H9 (cell line): ENCODE results near the gene KLK1. TPM values are rescaled to one million over a fixed set of nuclear protein-coding genes. Genes with fewer than 3 reads are reported as not detected.

Source experiments
- DNase-seq: peaks from one replicate; pipeline ENCODE4 v3.0.0-alpha.2; 2017
- H2AFZ ChIP-seq: one replicate; pipeline ENCODE4 v1.6.1; 2013; ENCODE audit warnings: mild to moderate bottlenecking, low read length, control low read depth, moderate library complexity
- H2AK5ac ChIP-seq: 2 replicates; pipeline ENCODE4 v1.6.1; 2013; ENCODE audit warnings: low read length, control low read depth, mixed read lengths; ENCODE audit not compliant: insufficient read length
- H2BK120ac ChIP-seq: one replicate; pipeline ENCODE4 v1.6.1; 2013; ENCODE audit warnings: low read depth, mild to moderate bottlenecking, low read length, control low read depth, inconsistent platforms; ENCODE audit not compliant: poor library complexity, severe bottlenecking
- H2BK12ac ChIP-seq: 2 replicates; pipeline ENCODE4 v1.6.1; 2013; ENCODE audit warnings: low read length, control low read depth, mixed read lengths, low read depth; ENCODE audit not compliant: insufficient read length
- H2BK15ac ChIP-seq: 2 replicates; pipeline ENCODE4 v1.6.1; 2013; ENCODE audit warnings: low read depth, low read length, control low read depth
- H2BK20ac ChIP-seq: one replicate; pipeline ENCODE4 v1.6.1; 2013; ENCODE audit warnings: low read depth, mild to moderate bottlenecking, low read length, control low read depth, inconsistent platforms; ENCODE audit not compliant: poor library complexity, severe bottlenecking
- H2BK5ac ChIP-seq: 2 replicates; pipeline ENCODE4 v1.6.1; 2013; ENCODE audit warnings: low read length, control low read depth, mixed read lengths; ENCODE audit not compliant: insufficient read length
- H3K14ac ChIP-seq: 2 replicates; pipeline ENCODE4 v1.6.1; 2013; ENCODE audit warnings: low read length, control low read depth; ENCODE audit not compliant: insufficient read depth
- H3K18ac ChIP-seq: 2 replicates; pipeline ENCODE4 v1.6.1; 2013; ENCODE audit warnings: low read depth, mild to moderate bottlenecking, mixed read lengths, low read length, control low read depth; ENCODE audit not compliant: insufficient read length
- H3K23ac ChIP-seq: 2 replicates; pipeline ENCODE4 v1.6.1; 2013; ENCODE audit warnings: low read length, control low read depth, mixed read lengths, low read depth; ENCODE audit not compliant: insufficient read length
- H3K23me2 ChIP-seq: 2 replicates; pipeline ENCODE4 v1.6.1; 2013; ENCODE audit warnings: low read depth, mild to moderate bottlenecking, mixed read lengths, low read length, control low read depth; ENCODE audit not compliant: insufficient read length, poor library complexity, severe bottlenecking
- H3K27ac ChIP-seq: 2 replicates; pipeline ENCODE4 v1.5.1; 2013; ENCODE audit warnings: low read length, control low read depth, mixed read lengths, low read depth; ENCODE audit not compliant: insufficient read length
- H3K27me3 ChIP-seq: 2 replicates; pipeline ENCODE4 v1.6.1; 2013; ENCODE audit warnings: low read length, control low read depth, inconsistent platforms; ENCODE audit not compliant: insufficient read depth
- H3K4ac ChIP-seq: 2 replicates; pipeline ENCODE4 v1.6.1; 2013; ENCODE audit warnings: low read depth, mild to moderate bottlenecking, control low read depth, inconsistent platforms, low read length, moderate library complexity
- H3K4me1 ChIP-seq: 2 replicates; pipeline ENCODE4 v1.6.1; 2013; ENCODE audit warnings: low read length, control low read depth, inconsistent platforms; ENCODE audit not compliant: insufficient read depth
- H3K4me2 ChIP-seq: 2 replicates; pipeline ENCODE4 v1.6.1; 2013; ENCODE audit warnings: low read length, control low read depth, mixed read lengths; ENCODE audit not compliant: insufficient read length, insufficient read depth
- H3K56ac ChIP-seq: 2 replicates; pipeline ENCODE4 v1.6.1; 2013; ENCODE audit warnings: low read depth, mild to moderate bottlenecking, mixed read lengths, low read length, control low read depth; ENCODE audit not compliant: insufficient read length
- H3K79me1 ChIP-seq: 2 replicates; pipeline ENCODE4 v1.6.1; 2013; ENCODE audit warnings: low read depth, mild to moderate bottlenecking, moderate library complexity, low read length, control low read depth, inconsistent platforms; ENCODE audit not compliant: insufficient read depth, poor library complexity, severe bottlenecking
- H3K79me2 ChIP-seq: 2 replicates; pipeline ENCODE4 v1.6.1; 2013; ENCODE audit warnings: low read length, control low read depth, inconsistent platforms; ENCODE audit not compliant: insufficient read depth
- H3K9ac ChIP-seq: 2 replicates; pipeline ENCODE4 v1.6.1; 2013; ENCODE audit warnings: low read length, control low read depth, mixed read lengths; ENCODE audit not compliant: insufficient read length; ENCODE audit errors: extremely low read depth
- H3K9me3 ChIP-seq: one replicate; pipeline ENCODE4 v1.6.1; 2013; ENCODE audit warnings: low read depth, low read length, inconsistent platforms; ENCODE audit not compliant: control insufficient read depth
- H3T11ph ChIP-seq: one replicate; pipeline ENCODE4 v1.6.1; 2013; ENCODE audit warnings: mild to moderate bottlenecking, low read length, control low read depth, inconsistent platforms
- H4K20me1 ChIP-seq: one replicate; pipeline ENCODE4 v1.6.1; 2013; ENCODE audit not compliant: control insufficient read depth, insufficient read length, insufficient read depth
- H4K5ac ChIP-seq: 2 replicates; pipeline ENCODE4 v1.6.1; 2013; ENCODE audit warnings: low read depth, mild to moderate bottlenecking, mixed read lengths, low read length, control low read depth; ENCODE audit not compliant: insufficient read length
- H4K8ac ChIP-seq: replicated peaks from 2 replicates; pipeline ENCODE4 v1.6.1; 2013; ENCODE audit warnings: low read length, control low read depth, mixed read lengths, low read depth; ENCODE audit not compliant: insufficient read length
- H4K91ac ChIP-seq: 2 replicates; pipeline ENCODE4 v1.6.1; 2013; ENCODE audit warnings: low read depth, mild to moderate bottlenecking, moderate library complexity, mixed read lengths, low read length, control low read depth; ENCODE audit not compliant: insufficient read length
- H3K27ac Mint-ChIP-seq, 3 experiments: 2 replicates in 2 of 3; 3 replicates in 1 of 3; pipeline ENCODE4 v1.8.0; 2020 to 2021; ENCODE audit warnings: mixed read lengths in 3 of 3, mild to moderate bottlenecking in 1 of 3, moderate library complexity in 1 of 3
- H3K27me3 Mint-ChIP-seq: 2 replicates; pipeline ENCODE4 v1.8.0; 2021; ENCODE audit warnings: low read depth, mild to moderate bottlenecking, moderate library complexity, mixed read lengths
- H3K36me3 Mint-ChIP-seq, 3 experiments: 2 replicates in 2 of 3; 3 replicates in 1 of 3; pipeline ENCODE4 v1.8.0; 2020 to 2021; ENCODE audit warnings: low read depth in 3 of 3, mixed read lengths in 3 of 3; ENCODE audit not compliant: insufficient read depth in 1 of 3
- H3K4me1 Mint-ChIP-seq, 2 experiments: 2 replicates each; pipeline ENCODE4 v1.8.0; 2020; ENCODE audit warnings: mixed read lengths in 2 of 2
- H3K4me3 Mint-ChIP-seq, 2 experiments: 2 replicates in 1 of 2; 3 replicates in 1 of 2; pipeline ENCODE4 v1.8.0; 2020 to 2021; ENCODE audit warnings: mild to moderate bottlenecking in 2 of 2, mixed read lengths in 2 of 2, moderate library complexity in 1 of 2
- H3K9me3 Mint-ChIP-seq, 2 experiments: 2 replicates in 1 of 2; 3 replicates in 1 of 2; pipeline ENCODE4 v1.8.0; 2020; ENCODE audit warnings: mild to moderate bottlenecking in 2 of 2, mixed read lengths in 2 of 2, moderate library complexity in 1 of 2
- CTCF ChIP-seq: fragments of 200-600 bp; sonication (generic); conservative IDR thresholded peaks from 3 replicates; pipeline ENCODE4 v1.8.0; 2021; ENCODE audit warnings: antibody characterized with exemption, mild to moderate bottlenecking
- WGBS: extraction: QIAGEN DNeasy Blood & Tissue Kit; methylation state at CpG from one replicate; pipeline ENCODE4 v1.1.7; 2013; ENCODE audit warnings: missing lambda C conversion rate, low lambda C conversion rate, mixed read lengths; ENCODE audit not compliant: insufficient read length; ENCODE audit errors: extremely low coverage; 5-methylcytosine and 5-hydroxymethylcytosine counted together
- total RNA-seq: library from RNA; stranded (reverse); gene quantifications from 2 replicates; pipeline ENCODE4 v1.2.1, GENCODE V29; 2021

The KLK1 gene
- total RNA-seq, 1 experiment from 2014 or later = 2.3 TPM

- no CpG with 5 or more reads among the region's 15 CpGs for WGBS
- peaks cover 33 to 42% of the 10 kb centered on the region in 2 experiments for H3K4me1 Mint-ChIP-seq
- Histone ChIP-seq H3K18ac (no peak overlapping the region), H3K27me3 (peaks cover 12% of the 10 kb centered on the region), H2BK20ac (no peak overlapping the region), H2BK120ac (no peak overlapping the region), H3K23ac (no peak overlapping the region), H3K9ac (no peak overlapping the region), H3K23me2 (peaks cover 8% of the 10 kb centered on the region), H4K5ac (no peak overlapping the region), H3K79me1 (no peaks in the 10 kb centered on the region), H4K8ac (no peak overlapping the region), H2BK5ac (no peak overlapping the region), H3K4me1 (peaks cover 5% of the 10 kb centered on the region; the same call in 1 of the 2 replicates), H3K79me2 (no peaks in the 10 kb centered on the region), H3K4ac (no peak overlapping the region), H3K4me2 (peak overlapping the region; percentile 92), H3K27ac (no peak overlapping the region), H4K91ac (no peak overlapping the region), H3T11ph (no peak overlapping the region), H2AK5ac (no peak overlapping the region), H4K20me1 (no peaks in the 10 kb centered on the region), H2BK12ac (no peak overlapping the region), H3K14ac (no peak overlapping the region), H3K9me3 (no peaks in the 10 kb centered on the region), H2AFZ (no peak overlapping the region), H2BK15ac (no peak overlapping the region), H3K56ac (no peak overlapping the region)
- peaks cover 0 to 2% (median 0%) of the 10 kb centered on the region in 3 experiments; a peak in 4 of 7 replicates for H3K36me3 Mint-ChIP-seq
- peak overlapping the region in 1 of 2 experiments; percentile 76; a peak in 4 of 5 replicates for H3K4me3 Mint-ChIP-seq
- peaks cover 87% of the 10 kb centered on the region for H3K27me3 Mint-ChIP-seq
- H3K27ac Mint-ChIP-seq = no peak overlapping the region
- no peak for DNase-seq
- TF ChIP-seq CTCF = no peak
- H3K9me3 Mint-ChIP-seq = peaks cover 0 to 4% of the 10 kb centered on the region in 2 experiments; a peak in 3 of 5 replicates
Observed at GRCh38 chr19:50820086-50820485, 3.5 kb downstream of the KLK1 start.
